ENCODE results near the gene PMIS2.

Gene PMIS2

DNA sequence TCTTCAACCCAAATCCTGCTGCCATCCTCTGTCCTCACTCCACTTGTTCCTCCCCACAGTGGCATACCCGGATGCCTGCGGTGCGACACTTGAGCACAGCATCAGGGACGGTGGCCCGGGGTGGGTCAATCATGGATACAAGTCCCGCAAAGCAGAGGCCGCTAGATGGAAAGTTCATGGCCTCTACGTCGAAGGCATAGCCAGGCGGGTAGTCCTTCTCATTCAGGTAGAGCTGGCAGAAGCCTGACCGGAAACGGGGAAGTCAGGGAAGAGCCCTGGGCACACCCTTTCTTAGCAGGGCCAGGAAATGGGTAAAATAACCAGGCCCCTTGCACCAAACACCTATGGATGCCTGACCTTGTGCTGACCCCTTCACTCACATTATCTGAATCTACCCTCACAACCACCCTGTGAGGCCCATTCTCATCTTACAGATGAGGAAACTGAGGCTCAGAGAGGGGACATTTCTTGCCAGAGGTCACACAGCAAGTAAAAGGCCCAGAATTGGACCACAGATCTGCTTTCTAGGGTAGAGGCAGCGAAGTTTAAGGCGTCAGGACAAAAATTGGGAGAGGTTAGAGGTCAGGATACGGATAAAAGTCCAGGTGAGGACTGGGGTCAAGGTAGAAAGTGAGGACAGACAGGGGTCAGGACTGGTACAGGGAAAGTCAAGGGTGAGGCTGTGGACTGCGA lies 29.0 kb upstream of the PMIS2 start:
- no peak for DNase-seq

DNA sequence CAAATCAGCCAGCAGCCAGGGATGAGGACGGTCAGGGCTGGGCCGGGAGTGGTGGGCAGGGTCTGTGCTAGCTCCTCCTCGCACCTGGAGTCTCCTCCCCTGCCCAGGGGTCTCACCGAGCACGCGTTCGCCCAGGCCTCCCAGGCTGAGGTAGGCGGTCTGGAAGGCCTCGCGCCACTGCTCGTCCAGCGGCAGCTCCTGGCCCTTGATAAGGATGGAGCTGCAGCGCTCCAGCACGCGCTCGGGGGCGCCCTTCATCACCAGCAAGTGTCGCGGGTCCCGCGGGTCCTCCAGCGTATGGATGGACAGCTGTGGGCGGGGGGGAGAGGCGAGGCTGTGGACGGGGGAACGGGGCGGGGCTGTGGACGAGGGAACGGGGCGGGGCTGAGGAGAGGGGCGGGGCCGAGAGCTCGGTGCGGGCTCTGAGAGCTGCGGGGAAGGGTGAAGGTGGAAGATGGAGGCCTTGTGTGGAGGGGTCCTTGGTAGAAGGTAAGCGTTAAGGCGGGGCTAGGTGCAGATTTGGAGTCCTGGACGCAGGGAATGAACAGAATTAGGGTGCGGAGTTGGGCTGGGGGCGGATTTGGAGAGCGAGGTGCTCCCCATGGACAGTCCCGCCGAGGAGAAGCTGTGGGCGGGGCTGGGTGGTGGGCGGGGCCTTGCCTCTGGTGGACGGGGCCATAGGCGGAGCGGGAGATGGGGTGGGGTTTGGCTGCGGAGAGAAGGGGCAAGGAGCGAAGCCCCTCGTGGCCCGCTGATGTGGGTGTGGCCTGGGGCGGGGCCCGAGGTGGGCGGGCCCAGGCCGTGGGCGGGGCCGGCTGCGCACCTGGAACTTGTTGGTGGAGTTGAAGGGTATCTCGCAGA lies 28.2 kb upstream of the PMIS2 start:
- DNase-seq, result peak; percentile 75

DNA sequence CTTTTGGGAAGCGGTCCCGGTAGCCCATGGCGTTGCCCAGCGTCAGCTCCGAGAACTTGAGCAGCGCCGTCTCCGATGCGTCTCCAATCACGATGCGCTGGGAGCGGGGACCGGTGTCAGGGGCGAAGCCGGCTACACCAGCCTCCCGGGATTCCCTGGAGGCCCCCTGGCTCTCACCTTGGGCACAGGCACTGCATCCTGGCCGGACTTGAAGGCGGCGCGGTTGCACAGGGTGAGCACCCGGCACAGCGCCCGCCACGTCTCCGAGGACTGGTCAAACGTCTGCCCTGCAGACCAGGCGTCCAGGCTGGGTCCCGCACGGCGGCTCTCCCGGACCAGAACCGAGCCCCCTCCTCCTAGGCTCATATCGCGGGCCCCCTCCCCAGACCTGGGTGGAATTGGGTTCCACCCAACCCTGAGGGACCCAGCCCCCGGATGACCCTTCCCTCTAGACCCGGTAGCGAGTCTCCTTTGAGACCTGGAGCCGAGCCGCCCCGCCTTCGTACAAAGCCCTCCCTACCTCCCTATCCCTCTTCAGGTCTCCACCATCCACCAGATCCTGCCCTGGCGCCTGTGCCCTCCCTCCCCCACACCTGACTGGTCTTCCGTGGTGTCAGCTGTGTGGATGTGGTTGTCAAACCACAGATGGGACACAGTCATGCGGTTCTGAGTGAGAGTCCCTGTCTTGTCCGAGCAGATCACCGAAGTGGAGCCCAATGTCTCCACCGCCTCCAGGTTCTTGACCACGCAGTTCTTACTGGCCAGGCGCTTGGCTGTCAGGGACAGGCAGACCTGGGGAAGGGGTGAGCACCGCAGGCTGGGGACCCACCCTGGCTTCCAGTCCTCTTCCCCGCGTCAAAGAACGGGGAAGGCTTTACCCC lies 27.3 kb upstream of the PMIS2 start:
- no peak for DNase-seq

DNA sequence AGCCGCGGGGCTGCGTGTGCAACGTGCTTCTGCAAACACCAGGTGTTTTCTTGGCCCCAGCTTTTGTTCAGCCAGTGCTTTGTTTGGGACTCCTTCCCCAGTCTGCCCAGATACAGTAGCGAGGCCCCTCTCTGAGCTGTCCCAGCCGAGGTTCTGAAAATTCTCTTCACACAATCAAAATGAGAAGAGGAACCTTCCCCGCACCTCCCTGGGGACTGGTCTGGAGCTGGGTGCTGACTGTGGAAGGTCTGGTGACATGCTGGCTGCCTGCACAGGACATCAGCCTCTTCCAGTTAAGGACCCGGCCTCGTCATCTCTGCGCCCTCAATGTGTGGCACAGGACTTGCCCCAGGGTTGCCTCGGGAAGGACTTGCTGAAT lies 26.7 kb upstream of the PMIS2 start:
- no peak for DNase-seq

DNA sequence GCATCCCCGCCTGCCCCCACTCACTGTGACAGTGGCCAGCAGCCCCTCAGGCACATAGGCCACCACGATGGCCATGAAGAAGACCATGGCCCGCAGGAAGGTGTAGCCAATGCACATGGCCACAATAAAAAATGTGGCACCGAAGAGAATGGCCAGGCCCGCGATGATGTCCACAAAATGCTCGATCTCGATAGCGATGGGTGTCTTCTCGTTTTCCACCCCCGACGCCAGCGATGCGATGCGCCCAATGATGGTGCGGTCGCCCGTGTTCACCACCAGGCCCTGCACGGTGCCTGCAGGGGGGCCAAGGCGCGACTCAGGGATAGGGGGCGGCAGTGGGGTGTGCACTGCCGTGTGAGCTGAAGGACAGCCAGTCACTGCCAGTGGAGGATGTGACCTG lies 26.2 kb upstream of the PMIS2 start:
- no peak for DNase-seq

DNA sequence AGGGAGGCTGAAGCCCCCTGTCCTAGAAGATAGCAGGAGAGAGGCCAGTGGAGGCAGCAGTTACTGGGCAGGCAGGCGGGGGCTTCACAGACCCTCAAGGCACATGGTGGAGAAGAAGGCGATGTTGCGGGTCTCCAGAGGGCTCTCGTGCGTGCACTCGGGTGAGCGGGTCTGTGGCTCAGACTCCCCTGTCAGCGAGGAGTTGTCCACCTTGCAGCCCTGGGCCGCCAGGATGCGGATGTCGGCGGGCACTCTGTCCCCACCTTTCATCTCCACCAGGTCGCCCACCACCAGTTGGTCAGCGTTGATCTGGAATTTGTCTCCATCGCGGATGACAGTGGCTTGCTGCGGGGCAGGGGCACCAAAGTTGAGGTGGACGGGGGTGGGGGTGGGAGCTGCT lies 25.7 kb upstream of the PMIS2 start:
- DNase-seq, result no peak

DNA sequence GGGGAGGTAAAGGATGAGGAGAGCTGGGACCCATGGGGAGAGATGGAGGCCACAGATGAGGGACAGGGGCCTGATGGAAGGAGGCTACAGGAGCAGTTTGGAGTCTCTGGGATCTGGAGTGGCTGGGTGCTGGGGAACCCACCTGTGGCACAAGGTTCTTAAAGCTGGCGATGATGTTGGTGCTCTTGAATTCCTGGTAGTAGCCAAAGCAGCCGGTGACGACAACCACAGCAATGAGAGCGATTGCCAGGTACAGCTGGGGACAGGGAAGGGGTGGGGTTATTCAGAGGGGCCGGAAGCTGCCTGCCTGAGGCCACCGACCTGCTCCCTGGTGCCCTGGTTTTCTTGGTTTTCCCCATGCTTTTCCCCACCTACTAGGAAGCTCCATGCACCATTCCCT lies 25.3 kb upstream of the PMIS2 start:
- DNase-seq, result no peak

DNA sequence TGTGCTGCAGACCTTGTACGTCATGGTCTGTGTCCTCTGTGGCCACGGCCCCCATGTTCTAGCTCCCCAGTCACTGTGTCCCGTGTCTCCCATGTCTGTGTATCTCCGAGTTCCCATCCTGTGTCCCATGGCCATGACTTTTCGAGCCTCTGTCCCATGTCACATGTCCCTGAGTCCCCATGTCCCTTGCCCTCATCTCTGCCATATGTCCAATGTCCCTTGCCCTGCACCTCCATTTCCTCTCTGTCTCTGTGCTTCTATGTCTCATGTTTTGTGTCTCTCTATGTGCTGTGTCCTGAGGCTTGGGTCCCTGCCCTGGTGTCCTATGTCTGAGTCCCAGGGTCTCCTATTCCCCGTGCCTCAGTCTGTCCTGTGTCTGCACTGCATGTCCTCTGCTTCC lies 24.5 kb upstream of the PMIS2 start:
- DNase-seq, result no peak

DNA sequence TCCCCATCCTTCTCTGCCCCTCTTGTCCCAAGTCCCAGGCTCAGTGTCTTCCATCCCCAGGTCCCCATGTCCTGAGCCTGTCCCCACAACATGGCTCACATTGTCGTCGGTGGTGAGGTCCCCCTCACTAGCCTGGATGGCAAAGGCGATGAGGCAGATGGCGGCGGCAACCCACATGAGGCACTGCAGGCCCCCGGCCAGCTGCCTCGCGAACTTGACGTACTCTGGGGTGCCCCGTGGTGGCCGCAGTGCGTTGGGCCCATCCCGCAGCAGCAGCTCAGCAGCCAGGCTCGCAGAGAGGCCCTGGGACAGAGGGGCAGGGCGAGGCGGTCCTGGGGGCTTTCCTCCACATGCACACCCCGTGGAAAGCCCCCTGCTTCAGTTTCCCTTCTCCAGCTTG lies 23.6 kb upstream of the PMIS2 start:
- no peak for DNase-seq

DNA sequence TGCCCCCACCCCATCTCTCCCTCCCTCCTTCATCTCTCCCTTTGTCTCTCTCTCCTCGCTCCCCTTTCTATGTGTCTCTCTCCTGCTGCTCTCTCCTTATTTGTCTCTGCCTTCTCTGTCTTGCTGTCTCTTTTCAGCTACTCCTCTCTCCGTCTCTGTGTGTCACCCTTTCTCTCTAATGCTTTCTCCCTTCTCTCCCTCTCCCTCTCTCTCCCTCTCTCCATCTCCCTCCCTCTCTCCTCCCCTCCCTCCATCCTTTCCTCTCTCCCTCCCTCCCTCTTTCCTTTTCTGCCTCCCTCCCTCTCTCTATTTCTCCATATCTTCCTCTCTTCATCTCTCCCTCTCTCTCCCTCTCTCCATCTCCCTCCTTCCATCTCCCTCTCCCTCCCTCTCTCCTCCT lies 23.2 kb upstream of the PMIS2 start:
- DNase-seq, result no peak

DNA sequence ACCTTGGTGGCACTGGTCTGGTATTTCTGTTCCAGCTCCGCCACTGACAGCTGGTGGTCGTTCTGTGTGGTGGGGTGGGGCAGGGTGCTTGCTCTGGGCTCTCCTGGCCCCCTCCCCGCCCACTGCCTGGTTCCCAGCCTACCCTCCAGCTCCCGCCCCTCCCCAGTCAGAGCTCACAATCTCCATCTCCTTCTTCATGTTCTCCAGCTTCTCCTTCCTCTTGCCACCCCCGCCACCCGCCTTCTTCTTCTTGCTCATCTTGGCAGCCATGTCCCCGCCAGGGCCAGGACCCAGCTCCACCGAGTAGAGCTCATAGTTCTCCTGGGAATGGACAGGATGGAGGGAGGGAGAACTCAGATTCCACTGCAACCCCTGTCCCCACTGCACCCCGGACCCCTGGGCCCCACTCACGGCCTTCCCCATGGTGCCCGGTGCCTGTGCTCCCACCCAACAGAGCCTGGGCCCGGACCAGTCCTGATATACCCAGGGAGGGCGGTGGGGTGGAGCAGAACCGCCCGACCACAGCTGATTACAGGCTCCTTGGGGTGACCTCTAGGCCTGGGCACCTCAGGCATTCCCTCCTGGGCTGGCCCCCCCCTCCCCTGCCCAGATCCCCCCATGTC lies 22.7 kb upstream of the PMIS2 start, which contains the start of gene ATP4A:
Gene ATP4A, minus strand, starts transcription at position 452 of the 623 bp plus-strand sequence. Its CDS starts 29 bp downstream, at position 423.
- no peak for DNase-seq

DNA sequence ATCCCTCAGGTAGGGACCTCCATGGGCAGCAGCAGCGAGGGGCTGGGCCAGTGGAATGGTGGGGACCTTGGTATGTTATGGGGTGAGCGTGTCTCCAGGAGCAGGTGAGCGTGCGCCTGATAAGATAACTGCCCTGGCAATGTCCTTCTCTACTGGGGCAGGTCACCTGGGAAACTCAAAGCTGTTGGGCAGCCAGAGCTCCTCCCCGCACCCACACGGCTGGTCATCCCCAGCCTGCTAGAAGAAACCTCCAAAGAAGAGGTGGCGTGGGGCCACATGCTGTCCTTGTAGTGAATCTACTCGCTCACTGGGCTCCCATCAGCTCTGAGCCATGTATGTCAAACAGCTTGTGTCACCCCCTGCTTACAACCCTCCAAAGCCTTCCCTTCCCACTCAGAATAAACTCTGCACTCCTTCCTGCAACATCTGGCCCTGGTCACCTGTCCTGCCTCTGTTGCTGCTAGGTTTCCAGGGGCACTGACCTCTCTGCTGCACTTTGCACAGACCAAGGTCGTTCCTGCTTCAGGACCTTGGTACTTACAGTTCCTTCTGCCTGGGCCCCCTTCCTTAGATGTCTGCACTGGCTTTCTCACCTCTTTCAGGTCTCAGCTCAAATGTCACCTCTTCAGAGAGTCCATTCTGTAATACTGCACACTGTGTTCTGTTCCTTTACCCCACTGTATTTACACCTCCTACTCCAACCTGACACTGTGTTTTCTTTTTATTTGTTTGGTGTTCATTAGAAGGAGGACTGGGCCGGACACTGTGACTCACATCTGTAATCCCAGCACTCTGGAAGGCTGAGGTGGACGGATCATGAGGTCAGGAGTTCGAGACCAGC lies 20.7 kb upstream of the PMIS2 start:
- no peak for DNase-seq

DNA sequence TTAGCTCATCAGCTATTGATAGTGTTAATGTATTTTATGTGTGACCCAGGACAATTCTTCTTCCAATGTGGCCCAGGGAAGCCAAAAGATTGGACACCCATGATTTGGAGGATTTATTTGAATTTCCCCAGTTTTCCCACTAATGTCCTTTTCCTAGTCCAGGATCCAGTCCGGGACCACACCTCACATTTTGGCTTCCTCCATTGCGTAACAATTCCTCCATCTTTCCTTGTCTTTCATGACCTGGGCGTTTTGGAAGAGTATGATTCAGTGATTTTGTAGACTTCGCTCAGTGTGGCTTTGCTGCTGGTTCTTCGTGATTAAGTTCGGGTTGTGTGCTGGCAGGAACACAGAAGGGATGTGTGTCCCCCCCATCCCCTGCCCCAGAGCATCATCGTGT lies 19.2 kb upstream of the PMIS2 start:
- no peak for DNase-seq

DNA sequence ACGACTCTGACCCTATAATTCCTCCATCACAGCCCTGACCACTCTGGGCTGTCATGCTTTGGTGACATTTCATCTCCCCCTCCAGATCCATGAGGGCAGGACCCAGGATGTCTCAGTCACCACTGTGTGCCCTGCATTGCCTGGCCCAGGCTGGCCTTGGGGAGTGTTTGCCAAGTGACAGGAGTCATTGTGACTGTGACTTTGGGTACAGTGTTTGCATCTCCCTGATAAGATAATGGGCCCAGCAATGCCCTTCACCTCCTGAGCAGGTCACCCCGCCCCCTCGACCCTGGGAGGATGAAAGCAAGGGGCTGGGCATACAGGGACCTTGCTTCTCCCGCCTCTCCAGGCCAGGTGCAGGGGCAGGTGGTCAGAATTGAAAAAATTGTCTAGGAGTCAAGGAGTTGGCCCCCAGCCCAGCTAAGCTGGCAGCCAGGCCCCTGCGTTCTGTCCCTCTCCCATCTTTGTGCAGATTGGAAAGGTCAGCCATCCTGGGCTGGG lies 16.6 kb upstream of the PMIS2 start:
- DNase-seq, result no peak

DNA sequence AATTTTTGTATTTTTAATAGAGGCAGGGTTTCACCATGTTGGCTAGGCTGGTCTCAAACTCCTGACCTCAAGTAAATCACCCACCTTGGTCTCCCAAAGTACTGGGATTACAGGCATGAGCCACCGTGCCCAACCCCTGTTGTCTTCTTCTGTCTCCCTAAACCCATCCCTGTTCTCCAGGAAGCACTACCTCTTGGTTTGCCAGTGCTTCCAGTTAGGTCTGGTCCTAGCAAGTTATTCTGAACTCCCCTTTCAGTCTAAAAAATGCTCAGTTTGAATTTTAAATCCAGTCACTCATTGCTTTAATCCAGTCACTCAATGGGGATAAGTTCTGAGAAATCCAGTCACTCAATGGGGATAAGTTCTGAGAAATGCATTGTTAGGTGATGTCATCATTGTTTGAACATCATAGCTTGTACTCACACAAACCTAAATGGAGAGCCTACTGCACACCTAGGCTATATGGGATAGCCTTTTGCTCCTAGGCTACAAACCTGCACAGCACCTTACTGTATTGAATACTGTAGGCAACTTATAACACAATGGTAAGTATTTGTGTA lies 14.5 kb upstream of the PMIS2 start:
- no peak for DNase-seq

DNA sequence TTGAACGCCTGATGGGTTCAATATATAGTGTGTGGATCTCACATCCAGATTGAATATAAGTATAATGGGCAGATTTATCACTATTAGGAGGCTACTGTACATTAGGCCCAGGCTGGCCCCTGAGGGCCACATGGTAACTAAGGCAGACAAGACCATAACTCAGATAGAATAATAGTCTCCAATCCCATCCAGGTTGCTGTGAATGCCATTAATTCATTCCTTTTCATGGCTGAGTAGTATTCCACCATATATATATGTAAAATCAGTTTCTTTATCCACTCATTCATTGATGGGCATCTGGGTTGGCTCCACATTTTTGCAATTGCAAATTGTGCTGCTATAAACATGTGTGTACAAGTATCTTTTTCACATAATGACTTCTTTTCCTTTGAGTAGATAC lies 8.1 kb upstream of the PMIS2 start:
- DNase-seq, result no peak

DNA sequence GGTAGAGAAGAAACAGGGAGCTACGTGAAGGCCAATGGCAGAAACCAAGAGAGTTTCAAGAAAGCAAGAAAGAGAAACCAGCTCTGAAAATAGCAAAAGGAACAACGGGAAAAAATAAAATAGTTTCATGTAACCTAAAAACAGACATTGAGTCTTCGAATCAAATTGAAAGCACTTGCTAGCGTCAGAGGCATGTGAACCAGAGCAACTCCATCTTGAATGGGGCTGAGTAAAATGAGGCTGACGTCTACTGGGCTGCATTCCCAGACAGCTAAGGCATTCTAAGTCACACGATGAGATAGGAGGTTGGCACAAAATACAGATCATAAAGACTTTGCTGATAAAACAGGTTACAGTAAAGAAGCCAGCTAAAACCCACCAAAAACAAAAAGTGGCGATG lies 7.3 kb upstream of the PMIS2 start:
- DNase-seq, result no peak

DNA sequence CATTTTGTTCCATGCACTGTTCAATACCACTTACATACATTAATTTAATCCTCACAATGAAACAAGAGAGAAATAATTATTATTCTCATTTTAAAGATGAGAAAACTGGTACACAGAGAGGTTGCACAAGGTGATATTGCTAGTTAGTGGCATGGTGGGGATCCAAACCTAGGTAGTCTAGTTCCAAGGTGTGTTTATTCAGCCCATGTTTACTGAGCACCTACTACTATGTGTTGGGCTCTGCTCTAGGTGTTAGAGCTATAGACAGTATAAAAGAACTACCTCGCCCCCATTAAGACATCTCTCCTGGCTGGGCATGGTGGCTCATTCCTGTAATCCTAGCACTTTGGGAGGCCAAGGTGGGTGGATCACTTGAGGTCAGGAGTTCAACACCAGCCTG lies 3.2 kb upstream of the PMIS2 start:
- DNase-seq, result no peak

DNA sequence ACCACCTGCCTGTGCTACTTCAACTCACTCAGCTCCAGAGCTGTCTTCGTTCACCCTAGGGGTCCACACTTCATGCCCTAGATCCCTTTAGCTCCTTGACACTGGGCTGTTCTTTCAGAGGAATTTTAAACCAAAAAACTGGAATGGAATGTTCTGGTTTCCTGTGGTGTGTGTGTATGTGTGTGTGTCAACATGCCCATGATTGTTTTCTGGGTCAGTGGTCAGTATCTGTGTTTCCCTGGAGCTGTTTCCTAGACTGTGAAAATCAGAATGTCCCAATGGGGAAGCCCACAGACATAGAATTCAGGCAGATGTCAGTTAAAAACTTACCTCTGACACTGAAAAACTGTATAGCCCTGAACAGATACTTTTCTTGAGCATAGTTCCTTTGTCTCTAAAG lies 1.3 kb downstream of the PMIS2 start:
- no peak for DNase-seq

DNA sequence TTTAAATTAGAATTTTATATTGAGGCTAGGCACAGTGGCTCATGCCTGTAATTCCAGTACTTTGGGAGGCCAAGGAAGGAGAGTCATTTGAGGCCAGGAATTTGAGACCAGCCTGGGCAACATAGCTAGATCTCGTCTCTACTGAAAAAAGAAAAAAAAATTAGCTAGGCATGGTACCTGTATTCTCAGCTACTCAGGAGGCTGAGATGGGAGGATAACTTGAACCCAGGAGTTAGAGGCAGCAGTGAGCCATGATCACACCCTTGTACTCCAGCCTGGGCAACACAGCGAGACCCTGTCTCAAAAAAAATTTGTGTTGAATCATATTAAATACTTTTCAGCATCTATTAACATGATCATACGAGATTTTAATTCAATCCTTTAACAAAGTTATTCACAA lies 4.9 kb downstream of the PMIS2 start:
- no peak for DNase-seq

DNA sequence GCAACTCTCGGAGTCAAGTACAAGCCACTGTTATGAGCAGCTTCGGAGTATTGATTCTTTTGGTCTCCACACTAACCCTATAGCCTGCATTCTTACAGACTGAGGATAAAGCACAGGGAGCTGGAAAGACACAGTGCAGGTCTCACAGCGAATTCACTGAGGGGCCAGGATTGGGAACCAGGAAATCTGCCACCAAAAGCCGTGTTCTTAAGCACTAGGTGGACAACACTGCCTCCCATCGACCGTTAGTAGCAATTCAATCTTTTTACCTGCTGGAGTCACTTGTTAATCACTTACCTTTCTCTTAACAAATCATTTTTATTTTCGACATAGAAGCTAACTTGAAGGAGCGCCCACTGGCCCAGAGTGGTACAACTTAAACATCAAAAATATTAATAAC lies 6.3 kb downstream of the PMIS2 start:
- DNase-seq, result peak; percentile 8

Measured in right kidney (tissue), 1 donor.